ENCODE data around the gene SPO11.

DNA sequence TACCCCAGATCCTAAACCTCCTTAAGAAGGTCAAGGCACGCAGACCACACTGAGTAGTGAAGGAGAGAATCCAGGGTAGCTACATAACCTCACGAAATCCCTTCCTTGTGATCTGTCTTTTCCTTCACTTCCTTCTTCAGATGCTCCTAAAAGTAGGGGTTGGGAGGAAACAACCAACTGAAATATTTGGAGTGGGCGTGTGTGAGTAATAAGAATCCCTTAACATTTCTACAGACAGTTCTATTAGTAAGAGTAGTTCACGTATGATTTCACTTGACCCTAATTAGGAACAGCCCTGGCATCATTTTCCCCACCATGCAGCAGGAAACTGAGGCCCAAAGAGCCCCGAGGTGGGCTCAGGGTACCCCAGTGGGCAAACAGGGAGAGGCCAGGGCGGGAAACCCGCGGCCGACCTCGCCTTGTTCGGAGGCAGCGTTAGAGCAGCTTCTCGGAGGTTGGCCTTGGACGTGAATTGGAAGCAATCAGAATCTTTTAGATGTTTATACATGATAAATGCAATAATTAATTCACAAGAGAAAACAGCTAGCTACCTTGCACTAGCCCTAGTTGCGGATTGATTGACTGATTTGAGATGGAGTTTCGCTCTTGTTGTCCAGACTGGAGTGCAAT, 20.6 kb downstream of the SPO11 start:
- TF ChIP-seq, protein P1, sequence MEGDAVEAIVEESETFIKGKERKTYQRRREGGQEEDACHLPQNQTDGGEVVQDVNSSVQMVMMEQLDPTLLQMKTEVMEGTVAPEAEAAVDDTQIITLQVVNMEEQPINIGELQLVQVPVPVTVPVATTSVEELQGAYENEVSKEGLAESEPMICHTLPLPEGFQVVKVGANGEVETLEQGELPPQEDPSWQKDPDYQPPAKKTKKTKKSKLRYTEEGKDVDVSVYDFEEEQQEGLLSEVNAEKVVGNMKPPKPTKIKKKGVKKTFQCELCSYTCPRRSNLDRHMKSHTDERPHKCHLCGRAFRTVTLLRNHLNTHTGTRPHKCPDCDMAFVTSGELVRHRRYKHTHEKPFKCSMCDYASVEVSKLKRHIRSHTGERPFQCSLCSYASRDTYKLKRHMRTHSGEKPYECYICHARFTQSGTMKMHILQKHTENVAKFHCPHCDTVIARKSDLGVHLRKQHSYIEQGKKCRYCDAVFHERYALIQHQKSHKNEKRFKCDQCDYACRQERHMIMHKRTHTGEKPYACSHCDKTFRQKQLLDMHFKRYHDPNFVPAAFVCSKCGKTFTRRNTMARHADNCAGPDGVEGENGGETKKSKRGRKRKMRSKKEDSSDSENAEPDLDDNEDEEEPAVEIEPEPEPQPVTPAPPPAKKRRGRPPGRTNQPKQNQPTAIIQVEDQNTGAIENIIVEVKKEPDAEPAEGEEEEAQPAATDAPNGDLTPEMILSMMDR (IDR thresholded peaks at IDR 0.05) = no peak
- TF ChIP-seq POLR2A (IDR thresholded peaks at IDR 0.05) = no peak

Data from prostate gland (tissue), 2 donors.